ENCODE results near the gene DPYSL5. TPM values are rescaled to one million over a fixed set of nuclear protein-coding genes. Genes with fewer than 3 reads are reported as not detected.

DPYSL5 gene
- total RNA-seq, 5 donors from 2014 or later (not counting 1 experiment from before 2014, with no cell fraction given), result not detected

- H3K27me3 ChIP-seq (replicated peaks in 1 of 2; ENCODE audit: control insufficient read depth in 2 of 2, extremely low read depth in 1 of 2, insufficient read depth in 2 of 2, low read length in 1 of 2), result peaks cover 0 to 26% of the 10 kb centered on the region in 2 experiments
- H3K27ac ChIP-seq (ENCODE audit: low read length), result no peak overlapping the region
- ATAC-seq (replicated peaks in 1 of 4), result no peak
- H3K4me1 ChIP-seq (ENCODE audit: control insufficient read depth in 1 of 2, extremely low read depth in 1 of 2, insufficient read depth in 2 of 2, low read length in 2 of 2), result no peaks in the 10 kb centered on the region
- H3K9me3 ChIP-seq, result no peaks in the 10 kb centered on the region
- DNase-seq, result no peak
- Mint-ChIP-seq H3K27me3 (peaks cover 12 to 16% of the 10 kb centered on the region in 2 donors), H3K36me3 (no peaks in the 10 kb centered on the region), H3K9me3 (no peaks in the 10 kb centered on the region), H3K4me1 (no peaks in the 10 kb centered on the region), H3K27ac (no peak overlapping the region), H3K4me3 (no peak overlapping the region)
- CTCF ChIA-PET, result no interaction called here
- POLR2A ChIA-PET, result no interaction called here
- no peak overlapping the region for H3K4me3 ChIP-seq (ENCODE audit: control insufficient read depth in 1 of 2, extremely low read depth in 1 of 2, low read length in 1 of 2)
- no peaks in the 10 kb centered on the region for H3K36me3 ChIP-seq (ENCODE audit: control insufficient read depth in 2 of 2, extremely low read depth in 1 of 2, insufficient read depth in 1 of 2, low read length in 1 of 2)
- 63% methylated on average over 3 of the region's 5 CpGs for WGBS (ENCODE audit: insufficient coverage)
Observed at GRCh38 chr2:26885651-26886329, 37.9 kb downstream of the DPYSL5 start.

DNA sequence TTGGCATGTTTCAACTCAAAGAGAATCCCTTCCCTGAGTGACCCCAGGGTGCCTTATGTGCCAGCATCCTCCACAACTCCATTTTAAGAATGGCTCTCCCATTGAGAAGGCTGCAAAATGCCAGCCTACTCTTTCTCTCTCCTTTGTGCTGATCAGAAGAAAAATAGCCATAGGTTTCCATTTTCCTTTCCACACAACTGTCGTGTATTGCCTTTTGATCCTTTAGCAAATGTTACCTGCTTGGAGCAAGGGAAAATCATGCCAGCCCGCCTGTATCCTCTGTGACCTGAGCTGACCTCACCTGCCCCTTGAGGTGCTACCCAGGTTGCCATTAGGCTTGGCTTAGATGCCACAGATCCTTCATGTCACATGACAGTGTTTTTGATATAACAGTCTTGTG lies 38.8 kb downstream of the DPYSL5 start:
- Mint-ChIP-seq H3K27ac (no peak overlapping the region), H3K27me3 (peaks cover 7 to 9% of the 10 kb centered on the region in 2 donors), H3K4me1 (no peaks in the 10 kb centered on the region), H3K4me3 (no peak overlapping the region), H3K9me3 (no peaks in the 10 kb centered on the region), H3K36me3 (no peaks in the 10 kb centered on the region)
- H3K4me3 ChIP-seq (ENCODE audit: control insufficient read depth in 1 of 2, extremely low read depth in 1 of 2, low read length in 1 of 2), result no peak overlapping the region
- POLR2A ChIA-PET, result no interaction called here
- no peaks in the 10 kb centered on the region for H3K9me3 ChIP-seq
- DNase-seq, result no peak
- no peak overlapping the region for H3K27ac ChIP-seq (ENCODE audit: low read length)
- H3K36me3 ChIP-seq (ENCODE audit: control insufficient read depth in 2 of 2, extremely low read depth in 1 of 2, insufficient read depth in 1 of 2, low read length in 1 of 2), result no peaks in the 10 kb centered on the region
- ATAC-seq (replicated peaks in 1 of 4), result no peak
- CTCF ChIA-PET, result no interaction called here
- 70% methylated on average over 2 of the region's 2 CpGs for WGBS (ENCODE audit: insufficient coverage)
- no peaks in the 10 kb centered on the region for H3K4me1 ChIP-seq (ENCODE audit: control insufficient read depth in 1 of 2, extremely low read depth in 1 of 2, insufficient read depth in 2 of 2, low read length in 2 of 2)
- peaks cover 0 to 18% of the 10 kb centered on the region in 2 experiments for H3K27me3 ChIP-seq (replicated peaks in 1 of 2; ENCODE audit: control insufficient read depth in 2 of 2, extremely low read depth in 1 of 2, insufficient read depth in 2 of 2, low read length in 1 of 2)

- Histone ChIP-seq H3K4me3 (ENCODE audit: control insufficient read depth in 1 of 2, extremely low read depth in 1 of 2, low read length in 1 of 2) (no peak overlapping the region), H3K27ac (ENCODE audit: low read length) (no peak overlapping the region), H3K4me1 (ENCODE audit: control insufficient read depth in 1 of 2, extremely low read depth in 1 of 2, insufficient read depth in 2 of 2, low read length in 2 of 2) (no peaks in the 10 kb centered on the region), H3K27me3 (replicated peaks in 1 of 2; ENCODE audit: control insufficient read depth in 2 of 2, extremely low read depth in 1 of 2, insufficient read depth in 2 of 2, low read length in 1 of 2) (peaks cover 0 to 17% of the 10 kb centered on the region in 2 experiments), H3K36me3 (ENCODE audit: control insufficient read depth in 2 of 2, extremely low read depth in 1 of 2, insufficient read depth in 1 of 2, low read length in 1 of 2) (no peaks in the 10 kb centered on the region), H3K9me3 (no peaks in the 10 kb centered on the region)
- ChIA-PET POLR2A (no interaction called here), CTCF (no interaction called here)
- Mint-ChIP-seq H3K4me1 (no peaks in the 10 kb centered on the region), H3K9me3 (no peaks in the 10 kb centered on the region), H3K4me3 (no peak overlapping the region), H3K27me3 (peaks cover 7 to 9% of the 10 kb centered on the region in 2 donors), H3K27ac (no peak overlapping the region), H3K36me3 (no peaks in the 10 kb centered on the region)
- ATAC-seq (replicated peaks in 1 of 4) (no peak), DNase-seq (peak in 1 of 35 experiments; percentile 7)
- WGBS (ENCODE audit: insufficient coverage), result 37% methylated on average over 3 of the region's 4 CpGs
Observed at GRCh38 chr2:26887151-26887550, 39.2 kb downstream of the DPYSL5 start.

DNA sequence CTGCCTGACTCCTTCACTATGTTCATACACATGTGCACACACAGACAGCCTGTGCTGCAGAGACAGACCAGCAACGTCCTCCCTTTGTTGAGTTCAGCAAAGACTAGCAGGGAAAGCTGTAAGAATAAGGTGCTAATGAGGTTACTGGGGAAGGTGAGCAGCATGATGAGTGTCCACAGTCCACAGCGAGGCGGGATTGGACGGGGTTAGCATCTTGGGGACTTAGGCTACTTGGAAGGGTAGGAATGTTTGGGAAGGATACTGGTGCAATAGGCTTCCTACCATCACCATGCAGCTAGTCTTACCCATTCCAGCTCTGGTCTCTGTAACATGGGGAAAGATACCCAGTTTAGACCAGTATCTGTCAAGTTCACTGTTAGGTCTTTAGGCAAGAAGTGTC lies 41.9 kb downstream of the DPYSL5 start:
- no peaks in the 10 kb centered on the region for H3K9me3 ChIP-seq
- Mint-ChIP-seq H3K27me3 (peaks cover 4 to 6% of the 10 kb centered on the region in 2 donors), H3K36me3 (no peaks in the 10 kb centered on the region), H3K4me3 (no peak overlapping the region), H3K9me3 (no peaks in the 10 kb centered on the region), H3K27ac (no peak overlapping the region), H3K4me1 (no peaks in the 10 kb centered on the region)
- no peak overlapping the region for H3K27ac ChIP-seq (ENCODE audit: low read length)
- H3K4me1 ChIP-seq (ENCODE audit: control insufficient read depth in 1 of 2, extremely low read depth in 1 of 2, insufficient read depth in 2 of 2, low read length in 2 of 2), result no peaks in the 10 kb centered on the region
- ChIA-PET POLR2A (no interaction called here), CTCF (no interaction called here)
- no peaks in the 10 kb centered on the region for H3K36me3 ChIP-seq (ENCODE audit: control insufficient read depth in 2 of 2, extremely low read depth in 1 of 2, insufficient read depth in 1 of 2, low read length in 1 of 2)
- WGBS (ENCODE audit: insufficient coverage), result no CpG with 5 or more reads among the region's 4 CpGs
- DNase-seq (no peak), ATAC-seq (replicated peaks in 1 of 4) (no peak)
- no peak overlapping the region for H3K4me3 ChIP-seq (ENCODE audit: control insufficient read depth in 1 of 2, extremely low read depth in 1 of 2, low read length in 1 of 2)
- H3K27me3 ChIP-seq (replicated peaks in 1 of 2; ENCODE audit: control insufficient read depth in 2 of 2, extremely low read depth in 1 of 2, insufficient read depth in 2 of 2, low read length in 1 of 2), result peaks cover 0 to 10% of the 10 kb centered on the region in 2 experiments

- Mint-ChIP-seq H3K27me3 (peaks cover under 1 to 3% of the 10 kb centered on the region in 2 donors), H3K4me3 (no peak overlapping the region), H3K36me3 (no peaks in the 10 kb centered on the region), H3K9me3 (no peaks in the 10 kb centered on the region), H3K4me1 (no peaks in the 10 kb centered on the region), H3K27ac (no peak overlapping the region)
- H3K36me3 ChIP-seq (ENCODE audit: control insufficient read depth in 2 of 2, extremely low read depth in 1 of 2, insufficient read depth in 1 of 2, low read length in 1 of 2), result no peaks in the 10 kb centered on the region
- ChIA-PET POLR2A (interaction anchor here in 1 of 2 donors (0.6 kb wide), 1 partner anchor 1529 kb away, joined by 3 read pairs; no protein-coding TSS in a partner anchor), CTCF (no interaction called here)
- WGBS (ENCODE audit: insufficient coverage), result 71% methylated on average over 10 of the region's 11 CpGs
- no peak for DNase-seq
- no peak for ATAC-seq (replicated peaks in 1 of 4)
- H3K4me3 ChIP-seq (ENCODE audit: control insufficient read depth in 1 of 2, extremely low read depth in 1 of 2, low read length in 1 of 2), result no peak overlapping the region
- H3K4me1 ChIP-seq (ENCODE audit: control insufficient read depth in 1 of 2, extremely low read depth in 1 of 2, insufficient read depth in 2 of 2, low read length in 2 of 2), result no peaks in the 10 kb centered on the region
- peaks cover 0 to 5% of the 10 kb centered on the region in 2 experiments for H3K27me3 ChIP-seq (replicated peaks in 1 of 2; ENCODE audit: control insufficient read depth in 2 of 2, extremely low read depth in 1 of 2, insufficient read depth in 2 of 2, low read length in 1 of 2)
- no peak overlapping the region for H3K27ac ChIP-seq (ENCODE audit: low read length)
- no peaks in the 10 kb centered on the region for H3K9me3 ChIP-seq
Observed at GRCh38 chr2:26890341-26891000, 42.5 kb downstream of the DPYSL5 start.

DNA sequence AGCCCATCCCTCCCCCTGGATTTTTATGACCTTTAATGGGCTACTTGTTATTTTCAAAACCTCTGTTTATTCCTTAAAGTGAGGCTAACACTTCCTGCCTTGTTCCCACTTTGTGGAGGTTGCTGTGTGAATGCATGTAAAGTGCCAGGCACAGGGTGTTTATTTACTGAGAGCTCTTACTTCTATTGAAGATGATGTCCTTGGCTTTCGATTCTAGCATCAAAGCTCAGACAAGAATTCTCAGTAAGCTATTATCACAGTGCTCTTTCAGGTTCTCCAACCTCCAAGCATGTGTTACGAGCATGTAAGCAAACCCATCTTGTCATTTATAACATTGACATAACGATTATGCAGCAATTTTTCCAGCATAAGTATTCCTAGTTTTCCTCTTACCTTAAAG lies 44.2 kb downstream of the DPYSL5 start:
- POLR2A ChIA-PET, result no interaction called here
- Mint-ChIP-seq H3K9me3 (no peaks in the 10 kb centered on the region), H3K4me3 (no peak overlapping the region), H3K27ac (no peak overlapping the region), H3K27me3 (peaks cover 2 to 7% of the 10 kb centered on the region in 2 donors), H3K36me3 (no peaks in the 10 kb centered on the region), H3K4me1 (no peaks in the 10 kb centered on the region)
- no peaks in the 10 kb centered on the region for H3K9me3 ChIP-seq
- H3K27ac ChIP-seq (ENCODE audit: low read length), result no peak overlapping the region
- no peak overlapping the region for H3K4me3 ChIP-seq (ENCODE audit: control insufficient read depth in 1 of 2, extremely low read depth in 1 of 2, low read length in 1 of 2)
- ATAC-seq (replicated peaks in 1 of 4), result no peak
- H3K27me3 ChIP-seq (replicated peaks in 1 of 2; ENCODE audit: control insufficient read depth in 2 of 2, extremely low read depth in 1 of 2, insufficient read depth in 2 of 2, low read length in 1 of 2), result peaks cover 0 to 2% of the 10 kb centered on the region in 2 experiments
- no peak for DNase-seq
- H3K4me1 ChIP-seq (ENCODE audit: control insufficient read depth in 1 of 2, extremely low read depth in 1 of 2, insufficient read depth in 2 of 2, low read length in 2 of 2), result no peaks in the 10 kb centered on the region
- H3K36me3 ChIP-seq (ENCODE audit: control insufficient read depth in 2 of 2, extremely low read depth in 1 of 2, insufficient read depth in 1 of 2, low read length in 1 of 2), result no peaks in the 10 kb centered on the region
- WGBS (ENCODE audit: insufficient coverage), result 60% methylated on average over 1 of the region's 3 CpGs
- CTCF ChIA-PET, result no interaction called here

All from T-cell (primary cell).